ENCODE measurements around the gene LRRIQ1. TPM values are rescaled to one million over a fixed set of nuclear protein-coding genes. Genes with fewer than 3 reads are reported as not detected.
A peak's percentile ranks its signal among the peaks of the same experiment; 100 is the strongest.

The LRRIQ1 gene
- total RNA-seq, 8 experiments from 2014 or later, result 0.15 to 34.1 (median 3.6) TPM

- 0 to 100% (median 64%) methylated on average over 1 to 2 of the region's 2 CpGs for WGBS, 10 experiments
- no peak for ATAC-seq (replicated peaks in 6 of 8)
These were observed 24.8 kb downstream of the LRRIQ1 start for GRCh38 chr12:85060916-85061315.

GRCh38 chr12:85065837-85066482 is 29.8 kb downstream of the LRRIQ1 start:
- WGBS, 10 experiments, result 41 to 100% (median 94%) methylated on average over 1 to 3 of the region's 3 CpGs
- no peak overlapping the region for H3K27ac ChIP-seq
- peak in 3 of 8 experiments; percentile 99 to 100 (median 99) for ATAC-seq (replicated peaks in 6 of 8)
- in situ Hi-C loops (cut with MboI; ENCODE audit: low pct_unique_long_range_greater_than_20kb in 2 of 9, low sequenced_read_pairs in 9 of 9, unreplicated experiment in 9 of 9), result no loop called here
- H3K4me3 ChIP-seq, result no peak overlapping the region
- no peaks in the 10 kb centered on the region for H3K4me1 ChIP-seq (replicated peaks in 1 of 2)

More at GRCh38 chr12:85060916-85061315, 24.8 kb downstream of the LRRIQ1 start:
- H3K27ac ChIP-seq, result no peak overlapping the region
- in situ Hi-C loops (cut with MboI; ENCODE audit: low pct_unique_long_range_greater_than_20kb in 2 of 9, low sequenced_read_pairs in 9 of 9, unreplicated experiment in 9 of 9), result no loop called here
- no peak overlapping the region for H3K4me3 ChIP-seq
- no peaks in the 10 kb centered on the region for H3K4me1 ChIP-seq (replicated peaks in 1 of 2)

GRCh38 chr12:85072826-85073225 is 36.7 kb downstream of the LRRIQ1 start:
- 25 to 100% (median 88%) methylated on average over 1 of the region's 1 CpG; no CpG with 5 or more reads in 1 of the 10 experiments for WGBS, 10 experiments
- no peak for ATAC-seq (replicated peaks in 6 of 8)
- H3K4me1 ChIP-seq (replicated peaks in 1 of 2), result no peaks in the 10 kb centered on the region
- no peak overlapping the region for H3K4me3 ChIP-seq
- in situ Hi-C loops (cut with MboI; ENCODE audit: low pct_unique_long_range_greater_than_20kb in 2 of 9, low sequenced_read_pairs in 9 of 9, unreplicated experiment in 9 of 9), result no loop called here
- H3K27ac ChIP-seq, result no peak overlapping the region

GRCh38 chr12:85076688-85077430 is 40.7 kb downstream of the LRRIQ1 start:
- H3K4me1 ChIP-seq (replicated peaks in 1 of 2), result no peaks in the 10 kb centered on the region
- ATAC-seq (replicated peaks in 6 of 8), result peak; percentile 57 to 86 (median 71)
- 0 to 29% (median 20%) methylated on average over 1 of the region's 1 CpG; no CpG with 5 or more reads in 7 of the 10 experiments for WGBS, 10 experiments
- in situ Hi-C loops (cut with MboI; ENCODE audit: low pct_unique_long_range_greater_than_20kb in 2 of 9, low sequenced_read_pairs in 9 of 9, unreplicated experiment in 9 of 9), result loop anchor here in 1 of 9 experiments (25.0 kb wide), 1 partner anchor 360 kb away; no protein-coding TSS in a partner anchor
- H3K4me3 ChIP-seq, result no peak overlapping the region
- H3K27ac ChIP-seq, result no peak overlapping the region

- Histone ChIP-seq H3K4me3 (no peak overlapping the region), H3K27ac (no peak overlapping the region), H3K4me1 (replicated peaks in 1 of 2) (no peaks in the 10 kb centered on the region)
- in situ Hi-C loops (cut with MboI; ENCODE audit: low pct_unique_long_range_greater_than_20kb in 2 of 9, low sequenced_read_pairs in 9 of 9, unreplicated experiment in 9 of 9), result loop anchor here in 1 of 9 experiments (25.0 kb wide), 1 partner anchor 352 kb away; no protein-coding TSS in a partner anchor
- no peak for ATAC-seq (replicated peaks in 6 of 8)
- 27 to 94% (median 77%) methylated on average over 1 to 5 of the region's 5 CpGs for WGBS, 10 experiments
These were observed 48.9 kb downstream of the LRRIQ1 start for GRCh38 chr12:85085066-85085465.

DNA sequence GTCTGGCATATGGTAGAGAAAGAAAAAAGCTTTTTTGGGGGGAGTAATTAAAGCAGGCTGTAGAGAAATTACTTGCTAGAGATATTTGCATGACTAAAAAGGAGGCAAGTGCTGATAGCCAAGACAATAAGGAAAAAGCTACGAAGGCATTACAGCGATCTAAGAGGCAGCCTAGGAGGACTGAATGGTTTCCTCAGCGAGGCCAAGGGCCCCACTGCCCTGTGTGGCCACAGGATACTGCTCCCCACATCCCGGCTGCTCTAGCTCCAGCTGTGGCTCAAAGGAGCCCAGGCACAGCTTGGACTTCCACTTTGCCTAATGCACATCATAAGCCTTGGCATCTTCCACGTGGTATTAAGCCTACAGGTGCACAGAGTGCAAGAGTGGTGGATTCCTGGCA is 53.6 kb downstream of the LRRIQ1 start:
- no peak overlapping the region for H3K27ac ChIP-seq
- no peaks in the 10 kb centered on the region for H3K4me1 ChIP-seq (replicated peaks in 1 of 2)
- in situ Hi-C loops (cut with MboI; ENCODE audit: low pct_unique_long_range_greater_than_20kb in 2 of 9, low sequenced_read_pairs in 9 of 9, unreplicated experiment in 9 of 9), result loop anchor here in 1 of 9 experiments (25.0 kb wide), 1 partner anchor 348 kb away; no protein-coding TSS in a partner anchor
- no peak for ATAC-seq (replicated peaks in 6 of 8)
- WGBS, 10 experiments, result 10 to 83% (median 45%) methylated on average over 1 to 4 of the region's 5 CpGs; no CpG with 5 or more reads in 1 of the 10 experiments
- no peak overlapping the region for H3K4me3 ChIP-seq

- no peak for ATAC-seq (replicated peaks in 6 of 8)
- in situ Hi-C loops (cut with MboI; ENCODE audit: low pct_unique_long_range_greater_than_20kb in 2 of 9, low sequenced_read_pairs in 9 of 9, unreplicated experiment in 9 of 9), result loop anchor here in 1 of 9 experiments (25.0 kb wide), 1 partner anchor 344 kb away; no protein-coding TSS in a partner anchor
- Histone ChIP-seq H3K4me1 (replicated peaks in 1 of 2) (no peaks in the 10 kb centered on the region), H3K4me3 (no peak overlapping the region), H3K27ac (no peak overlapping the region)
- WGBS, 10 experiments, result 17 to 100% (median 65%) methylated on average over 1 to 2 of the region's 2 CpGs; no CpG with 5 or more reads in 1 of the 10 experiments
These were observed 56.7 kb downstream of the LRRIQ1 start for GRCh38 chr12:85092814-85093370.

- H3K4me3 ChIP-seq, result no peak overlapping the region
- no peak for ATAC-seq (replicated peaks in 6 of 8)
- H3K27ac ChIP-seq, result no peak overlapping the region
- in situ Hi-C loops (cut with MboI; ENCODE audit: low pct_unique_long_range_greater_than_20kb in 2 of 9, low sequenced_read_pairs in 9 of 9, unreplicated experiment in 9 of 9), result loop anchor here in 1 of 9 experiments (25.0 kb wide), 1 partner anchor 342 kb away; no protein-coding TSS in a partner anchor
- no peaks in the 10 kb centered on the region for H3K4me1 ChIP-seq (replicated peaks in 1 of 2)
These were observed 59.4 kb downstream of the LRRIQ1 start for GRCh38 chr12:85095501-85095900.

GRCh38 chr12:85130646-85131045 is 94.5 kb downstream of the LRRIQ1 start:
- Histone ChIP-seq H3K4me1 (replicated peaks in 1 of 2) (no peaks in the 10 kb centered on the region), H3K27ac (no peak overlapping the region), H3K4me3 (no peak overlapping the region)
- ATAC-seq (replicated peaks in 6 of 8), result no peak
- WGBS, 10 experiments, result 20 to 100% (median 64%) methylated on average over 1 to 6 of the region's 6 CpGs; no CpG with 5 or more reads in 3 of the 10 experiments
- in situ Hi-C loops (cut with MboI; ENCODE audit: low pct_unique_long_range_greater_than_20kb in 2 of 9, low sequenced_read_pairs in 9 of 9, unreplicated experiment in 9 of 9), result loop anchor here in 1 of 9 experiments (25.0 kb wide), 1 partner anchor 307 kb away; no protein-coding TSS in a partner anchor

GRCh38 chr12:85138833-85139232 is 102.7 kb downstream of the LRRIQ1 start:
- no peak for ATAC-seq (replicated peaks in 6 of 8)
- WGBS, 10 experiments, result 0 to 100% (median 49%) methylated on average over 1 of the region's 1 CpG; no CpG with 5 or more reads in 4 of the 10 experiments
- H3K27ac ChIP-seq, result no peak overlapping the region
- no peak overlapping the region for H3K4me3 ChIP-seq
- H3K4me1 ChIP-seq (replicated peaks in 1 of 2), result no peaks in the 10 kb centered on the region
- in situ Hi-C loops (cut with MboI; ENCODE audit: low pct_unique_long_range_greater_than_20kb in 2 of 9, low sequenced_read_pairs in 9 of 9, unreplicated experiment in 9 of 9), result loop anchor here in 1 of 9 experiments (25.0 kb wide), 1 partner anchor 298 kb away; no protein-coding TSS in a partner anchor

- Histone ChIP-seq H3K4me1 (replicated peaks in 1 of 2) (no peaks in the 10 kb centered on the region), H3K27ac (no peak overlapping the region), H3K4me3 (no peak overlapping the region)
- in situ Hi-C loops (cut with MboI; ENCODE audit: low pct_unique_long_range_greater_than_20kb in 2 of 9, low sequenced_read_pairs in 9 of 9, unreplicated experiment in 9 of 9), result loop anchor here in 1 of 9 experiments (25.0 kb wide), 1 partner anchor 290 kb away; no protein-coding TSS in a partner anchor
- ATAC-seq (replicated peaks in 6 of 8), result no peak
- 63 to 100% (median 73%) methylated on average over 1 of the region's 1 CpG; no CpG with 5 or more reads in 6 of the 10 experiments for WGBS, 10 experiments
These were observed 111.2 kb downstream of the LRRIQ1 start for GRCh38 chr12:85147331-85147730.

GRCh38 chr12:85152311-85152729 is 116.2 kb downstream of the LRRIQ1 start:
- 0 to 100% (median 76%) methylated on average over 1 to 2 of the region's 2 CpGs for WGBS, 10 experiments
- in situ Hi-C loops (cut with MboI; ENCODE audit: low pct_unique_long_range_greater_than_20kb in 2 of 9, low sequenced_read_pairs in 9 of 9, unreplicated experiment in 9 of 9), result no loop called here
- ATAC-seq (replicated peaks in 6 of 8), result no peak

DNA sequence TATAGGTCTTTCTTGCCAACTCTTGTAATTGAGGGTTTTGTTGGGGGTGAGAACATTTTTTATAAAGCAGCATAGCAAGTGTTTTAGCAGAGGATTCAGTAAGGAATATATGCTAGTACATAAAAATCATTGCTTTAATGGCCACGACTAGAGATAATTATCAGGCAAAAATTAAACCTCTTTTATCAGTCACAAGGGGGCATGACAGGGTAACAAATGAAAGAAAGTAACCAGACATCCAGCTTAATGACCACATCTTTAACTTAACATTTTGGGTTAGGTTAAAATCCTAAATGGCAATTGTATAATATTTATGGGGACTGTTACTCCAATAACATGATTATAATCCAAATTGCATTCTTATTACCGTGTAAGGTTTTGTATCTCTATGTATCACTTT is 119.6 kb downstream of the LRRIQ1 start:
- ATAC-seq (replicated peaks in 6 of 8), result no peak
- 0 to 86% (median 35%) methylated on average over 1 to 2 of the region's 2 CpGs for WGBS, 10 experiments

More at GRCh38 chr12:85152311-85152729, 116.2 kb downstream of the LRRIQ1 start:
- H3K27ac ChIP-seq, result no peak overlapping the region
- no peak overlapping the region for H3K4me3 ChIP-seq
- no peaks in the 10 kb centered on the region for H3K4me1 ChIP-seq (replicated peaks in 1 of 2)

More for the DNA sequence above, 119.6 kb downstream of the LRRIQ1 start:
- Histone ChIP-seq H3K27ac (no peak overlapping the region), H3K4me1 (replicated peaks in 1 of 2) (no peaks in the 10 kb centered on the region), H3K4me3 (no peak overlapping the region)
- in situ Hi-C loops (cut with MboI; ENCODE audit: low pct_unique_long_range_greater_than_20kb in 2 of 9, low sequenced_read_pairs in 9 of 9, unreplicated experiment in 9 of 9), result no loop called here

All from motor neuron (in vitro differentiated cells).